Natural killer cell (primary cell): ENCODE results near the gene ACAP3. TPM values are rescaled to one million over a fixed set of nuclear protein-coding genes. Genes with fewer than 3 reads are reported as not detected.

Source experiments
- ATAC-seq, 3 donors: fragments of 150-1000 bp in 2 of 3; fragments of 200-7000 bp in 1 of 3; cut with Tn5 transposase; 1 replicate in 1 of 3; 2 replicates in 2 of 3; pipeline ENCODE4 v1.10.0; 2021; ENCODE audit warnings: mild to moderate bottlenecking in 2 of 3, moderate library complexity in 2 of 3
- DNase-seq, 2 donors: peaks; one replicate each; pipeline versions ENCODE4 v3.0.0 to v3.0.0-alpha.2; 2013 to 2021; ENCODE audit warnings: mixed read lengths in 1 of 2
- H3K27ac ChIP-seq: one replicate; pipeline ENCODE4 v1.5.1; 2013; ENCODE audit warnings: mild to moderate bottlenecking, low read length
- H3K27me3 ChIP-seq: one replicate; pipeline ENCODE4 v1.6.1; 2013; ENCODE audit warnings: low read length; ENCODE audit not compliant: control insufficient read depth, insufficient read depth
- H3K36me3 ChIP-seq: one replicate; pipeline ENCODE4 v1.6.1; 2013; ENCODE audit warnings: low read length; ENCODE audit not compliant: control insufficient read depth, insufficient read depth
- H3K4me1 ChIP-seq: one replicate; pipeline ENCODE4 v1.6.1; 2013; ENCODE audit warnings: low read length; ENCODE audit not compliant: control insufficient read depth, insufficient read depth
- H3K4me3 ChIP-seq: one replicate; pipeline ENCODE4 v1.5.1; 2013; ENCODE audit warnings: low read length
- H3K9me3 ChIP-seq: one replicate; pipeline ENCODE4 v1.6.1; 2013; ENCODE audit warnings: low read length; ENCODE audit not compliant: control insufficient read depth, insufficient read depth
- H3K27ac Mint-ChIP-seq, 2 donors: one replicate each; pipeline ENCODE4 v1.8.0; 2022; ENCODE audit warnings: mild to moderate bottlenecking in 2 of 2, mixed read lengths in 2 of 2, moderate library complexity in 1 of 2
- H3K27me3 Mint-ChIP-seq, 2 donors: one replicate each; pipeline ENCODE4 v1.8.0; 2022; ENCODE audit warnings: low read depth in 2 of 2, mixed read lengths in 2 of 2
- H3K36me3 Mint-ChIP-seq: one replicate; pipeline ENCODE4 v1.8.0; 2022; ENCODE audit warnings: mixed read lengths
- H3K4me1 Mint-ChIP-seq, 2 donors: one replicate each; pipeline ENCODE4 v1.8.0; 2022; ENCODE audit warnings: mixed read lengths in 2 of 2
- H3K4me3 Mint-ChIP-seq: one replicate; pipeline ENCODE4 v1.8.0; 2022; ENCODE audit warnings: mild to moderate bottlenecking, moderate library complexity, mixed read lengths
- H3K9me3 Mint-ChIP-seq, 2 donors: one replicate each; pipeline ENCODE4 v1.8.0; 2022; ENCODE audit warnings: mixed read lengths in 2 of 2
- WGBS: methylation state at CpG from one replicate; pipeline ENCODE4 v1.1.7; 2013; ENCODE audit warnings: missing lambda C conversion rate; ENCODE audit not compliant: insufficient coverage; 5-methylcytosine and 5-hydroxymethylcytosine counted together
- intact Hi-C: fragments of 100-400 bp; cut with micrococcal nuclease; formaldehyde crosslinking; loops from one replicate; pipeline ENCODE4 v1.14.2; 2022
- total RNA-seq, 4 donors: library from RNA; stranded (reverse); fragments of 120-200 nt in 1 of 4; gene quantifications; one replicate each; pipeline versions ENCODE4 v1.2.3 to v1.2.4, GENCODE V29; 2013 to 2022
- TF ChIP-seq, protein P1 (sequence below): fragments of 200-600 bp; IDR thresholded peaks from one replicate; pipeline ENCODE4 v1.8.0; 2022; ENCODE audit warnings: antibody characterized with exemption

Gene ACAP3
- total RNA-seq, 3 donors from 2014 or later (not counting 1 experiment from before 2014, with no cell fraction given) = 56.1 to 59.7 (median 59.0) TPM

DNA sequence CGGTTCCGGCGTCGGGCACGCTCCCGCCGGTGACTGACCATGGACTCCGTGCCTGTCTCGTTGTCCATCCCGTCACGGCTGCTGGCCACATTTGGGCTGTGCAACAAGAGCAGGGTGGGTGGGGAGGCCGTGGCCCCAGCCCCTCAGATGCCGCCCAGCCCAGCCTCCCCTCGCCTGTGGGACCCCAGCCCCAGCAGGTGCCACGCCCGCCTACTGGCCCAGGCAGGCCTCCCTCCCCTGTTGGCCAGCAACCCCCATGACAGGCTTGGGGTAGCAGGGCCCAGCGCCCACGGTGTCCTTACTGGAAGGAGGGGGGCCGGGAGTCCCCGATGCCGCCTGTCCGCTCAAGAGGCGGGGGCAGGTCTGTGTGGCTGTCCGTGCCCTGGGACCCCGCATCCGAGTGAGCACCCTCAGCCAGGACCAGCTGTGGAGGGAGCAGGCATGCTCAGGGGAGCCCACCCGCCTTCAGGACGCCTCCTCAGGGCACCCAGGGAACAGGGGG, 34.4 kb upstream of the ACAP3 start:
- Mint-ChIP-seq H3K4me3 (no peak overlapping the region), H3K9me3 (no peaks in the 10 kb centered on the region), H3K36me3 (no peaks in the 10 kb centered on the region), H3K27ac (no peak overlapping the region), H3K4me1 (peaks cover 0 to 14% of the 10 kb centered on the region in 2 donors), H3K27me3 (no peaks in the 10 kb centered on the region)
- ATAC-seq (no peak), DNase-seq (no peak)
- H3K4me1 ChIP-seq = no peaks in the 10 kb centered on the region
- 98% methylated on average over 28 of the region's 28 CpGs for WGBS
- H3K27ac ChIP-seq = no peak overlapping the region
- H3K4me3 ChIP-seq = no peak overlapping the region
- intact Hi-C loops = no loop called here
- H3K27me3 ChIP-seq = no peaks in the 10 kb centered on the region
- no peaks in the 10 kb centered on the region for H3K9me3 ChIP-seq
- TF ChIP-seq, protein P1, sequence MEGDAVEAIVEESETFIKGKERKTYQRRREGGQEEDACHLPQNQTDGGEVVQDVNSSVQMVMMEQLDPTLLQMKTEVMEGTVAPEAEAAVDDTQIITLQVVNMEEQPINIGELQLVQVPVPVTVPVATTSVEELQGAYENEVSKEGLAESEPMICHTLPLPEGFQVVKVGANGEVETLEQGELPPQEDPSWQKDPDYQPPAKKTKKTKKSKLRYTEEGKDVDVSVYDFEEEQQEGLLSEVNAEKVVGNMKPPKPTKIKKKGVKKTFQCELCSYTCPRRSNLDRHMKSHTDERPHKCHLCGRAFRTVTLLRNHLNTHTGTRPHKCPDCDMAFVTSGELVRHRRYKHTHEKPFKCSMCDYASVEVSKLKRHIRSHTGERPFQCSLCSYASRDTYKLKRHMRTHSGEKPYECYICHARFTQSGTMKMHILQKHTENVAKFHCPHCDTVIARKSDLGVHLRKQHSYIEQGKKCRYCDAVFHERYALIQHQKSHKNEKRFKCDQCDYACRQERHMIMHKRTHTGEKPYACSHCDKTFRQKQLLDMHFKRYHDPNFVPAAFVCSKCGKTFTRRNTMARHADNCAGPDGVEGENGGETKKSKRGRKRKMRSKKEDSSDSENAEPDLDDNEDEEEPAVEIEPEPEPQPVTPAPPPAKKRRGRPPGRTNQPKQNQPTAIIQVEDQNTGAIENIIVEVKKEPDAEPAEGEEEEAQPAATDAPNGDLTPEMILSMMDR = no peak
- H3K36me3 ChIP-seq = peaks cover 2% of the 10 kb centered on the region

DNA sequence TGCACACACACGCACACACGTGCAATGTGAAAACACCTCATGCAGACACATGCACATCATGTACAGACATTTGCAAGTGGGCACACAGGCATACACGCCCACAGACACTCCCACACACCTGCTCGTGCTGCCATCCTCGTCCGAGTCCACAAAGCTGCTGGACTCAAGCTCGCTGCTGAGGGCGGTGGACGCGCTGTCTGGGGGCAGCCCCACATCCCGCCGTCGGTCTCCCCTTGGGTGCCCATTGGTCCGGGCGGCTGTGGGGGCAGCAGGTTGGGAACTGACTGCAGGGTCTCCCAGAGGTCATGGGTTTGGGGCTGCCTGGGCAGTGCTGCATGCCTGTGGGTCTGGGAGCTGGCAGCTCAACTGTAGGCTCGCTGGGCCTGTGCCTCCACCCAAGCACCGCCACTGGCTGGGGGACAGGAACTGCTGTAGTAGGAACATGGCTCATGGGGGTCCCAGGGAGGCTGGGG, 33.9 kb upstream of the ACAP3 start:
- TF ChIP-seq, protein P1 = no peak
- ATAC-seq (no peak), DNase-seq (no peak)
- Histone ChIP-seq H3K9me3 (no peaks in the 10 kb centered on the region), H3K4me1 (no peaks in the 10 kb centered on the region), H3K4me3 (no peak overlapping the region), H3K27me3 (no peaks in the 10 kb centered on the region), H3K27ac (no peak overlapping the region), H3K36me3 (peaks cover 2% of the 10 kb centered on the region)
- H3K36me3 Mint-ChIP-seq = no peaks in the 10 kb centered on the region
- intact Hi-C loops = no loop called here
- H3K27ac Mint-ChIP-seq = no peak overlapping the region
- no peak overlapping the region for H3K4me3 Mint-ChIP-seq
- H3K4me1 Mint-ChIP-seq = peaks cover 0 to 10% of the 10 kb centered on the region in 2 donors
- no peaks in the 10 kb centered on the region for H3K9me3 Mint-ChIP-seq
- no peaks in the 10 kb centered on the region for H3K27me3 Mint-ChIP-seq
- WGBS = 95% methylated on average over 17 of the region's 17 CpGs

DNA sequence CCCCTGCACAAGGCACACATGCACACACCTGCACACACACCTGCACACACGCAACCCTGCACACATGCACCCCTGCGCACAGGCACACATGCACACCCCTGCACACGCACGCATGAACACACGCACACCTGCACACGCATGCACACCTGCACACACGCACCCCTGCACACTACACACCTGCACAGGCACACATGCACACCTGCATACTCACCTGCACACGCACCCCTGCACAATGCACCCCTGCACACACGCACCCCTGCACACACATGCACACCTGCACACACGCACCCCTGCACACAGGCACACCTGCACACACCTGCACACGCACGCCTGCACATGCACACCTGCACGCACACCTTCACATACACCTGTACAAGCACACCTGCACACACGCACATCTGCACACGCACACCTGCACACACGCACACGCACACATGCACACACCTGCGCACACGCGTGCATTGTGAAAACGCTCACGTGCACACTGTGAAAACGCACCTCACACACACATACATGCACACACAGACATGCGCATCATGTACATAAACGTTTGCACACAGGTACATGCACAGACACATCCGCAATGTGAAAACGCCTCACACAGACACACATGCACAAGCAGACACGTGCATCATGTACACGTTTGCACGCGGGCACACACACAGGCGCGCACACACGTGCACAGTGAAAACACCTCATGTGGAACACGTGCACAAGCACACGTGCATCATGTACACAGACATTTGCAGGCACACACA, 33.2 kb upstream of the ACAP3 start:
- Mint-ChIP-seq H3K36me3 (no peaks in the 10 kb centered on the region), H3K27ac (no peak overlapping the region), H3K27me3 (no peaks in the 10 kb centered on the region), H3K4me3 (no peak overlapping the region), H3K4me1 (peaks cover 0 to 6% of the 10 kb centered on the region in 2 donors), H3K9me3 (no peaks in the 10 kb centered on the region)
- Histone ChIP-seq H3K36me3 (peaks cover 2% of the 10 kb centered on the region), H3K9me3 (no peaks in the 10 kb centered on the region), H3K4me3 (no peak overlapping the region), H3K4me1 (no peaks in the 10 kb centered on the region), H3K27me3 (no peaks in the 10 kb centered on the region), H3K27ac (no peak overlapping the region)
- WGBS = 94% methylated on average over 36 of the region's 36 CpGs
- ATAC-seq (no peak), DNase-seq (no peak)
- intact Hi-C loops = no loop called here
- TF ChIP-seq, protein P1 = no peak
